GM19351 (cell line): ENCODE data around the gene GPAT3.
"Not testable (repeated sequence)": the region's sequence is repeated elsewhere in the genome, so short reads cannot be mapped to it uniquely, and the experiment has no call there.

Experiments used
- ATAC-seq: cut with Tn5 transposase; IDR thresholded peaks from one replicate; pipeline ENCODE4 v1.9.1; 2021; ENCODE audit warnings: mild to moderate bottlenecking, moderate library complexity; ENCODE audit not compliant: unreplicated experiment

Gene GPAT3

GRCh38 chr4:83535520-83536361, at the start of gene GPAT3:
Gene GPAT3, plus strand, starts transcription at chr4:83536108. Its CDS starts 515 bp downstream, at chr4:83536623.
- ATAC-seq, result peak; percentile 64

- ATAC-seq, result no peak
Measured at GRCh38 chr4:83486457-83487129, 49.3 kb upstream of the GPAT3 start.

DNA sequence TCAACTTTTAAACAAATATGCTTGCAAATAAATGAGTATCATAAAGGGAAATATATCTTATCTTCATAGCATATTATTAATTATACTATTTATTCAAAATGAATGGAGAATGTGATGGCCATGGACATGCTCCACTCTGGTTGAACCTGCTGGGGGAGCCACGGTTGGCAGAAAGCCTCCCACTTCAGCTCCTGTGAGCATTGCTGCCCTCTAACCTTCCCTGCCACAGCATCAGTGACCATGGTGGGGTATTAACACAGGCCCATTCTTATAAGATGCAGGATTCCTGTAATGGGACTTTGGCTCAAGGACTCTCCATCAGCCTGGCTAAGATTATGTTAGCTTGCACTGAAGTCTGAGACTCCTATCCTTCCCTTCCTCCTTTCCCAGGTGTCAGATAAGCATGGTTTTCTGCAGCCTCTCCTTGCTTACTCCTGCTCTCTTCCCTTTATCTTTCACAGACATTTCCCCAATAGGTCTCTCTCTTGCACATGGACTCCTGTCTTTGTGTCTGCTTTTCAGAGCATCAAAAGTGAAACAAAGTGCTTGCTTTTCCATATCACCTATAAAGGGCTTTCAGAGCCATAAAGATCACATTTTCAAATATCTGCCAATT, 46.1 kb upstream of the GPAT3 start:
- no peak for ATAC-seq

GRCh38 chr4:83490876-83491450, 44.9 kb upstream of the GPAT3 start:
- ATAC-seq, result peak; percentile 92

DNA sequence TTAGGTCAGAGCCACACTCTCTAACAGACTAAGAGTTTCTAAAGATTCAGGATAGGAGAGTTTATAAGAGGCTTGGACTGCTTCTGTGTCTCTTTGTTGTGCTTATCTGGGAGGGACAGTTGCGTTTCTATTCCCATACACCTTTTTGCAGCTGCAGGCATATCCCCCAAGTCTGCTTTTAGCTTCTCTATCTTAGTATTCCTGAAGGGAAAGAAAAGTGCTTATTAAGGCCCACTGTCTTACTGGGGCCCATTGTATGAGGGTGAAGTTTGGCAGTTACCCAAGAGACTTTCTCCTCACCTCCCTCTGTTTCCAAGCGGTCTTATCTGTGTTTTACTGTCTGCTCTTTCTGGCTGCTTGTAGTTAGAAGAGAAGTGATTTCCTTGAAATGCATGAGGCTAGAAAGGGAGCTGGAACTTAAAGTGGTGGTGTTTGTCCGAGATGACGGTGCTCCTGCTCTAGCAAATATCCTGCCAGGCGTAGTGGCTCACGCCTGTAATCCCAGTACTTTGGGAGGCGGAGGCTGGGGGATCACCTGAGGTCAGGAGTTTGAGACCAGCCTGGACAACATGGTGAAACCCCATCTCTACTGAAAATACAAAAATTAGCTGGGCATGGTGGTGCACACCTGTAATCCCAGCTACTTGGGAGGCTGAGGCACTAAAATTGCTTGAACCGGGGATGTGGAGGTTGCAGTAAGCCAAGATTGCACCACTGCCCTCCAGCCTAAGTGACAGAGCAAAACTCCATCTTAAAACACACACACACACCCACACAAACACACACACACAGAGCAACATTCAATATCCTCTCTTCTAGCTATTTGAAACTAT, 39.6 kb upstream of the GPAT3 start:
- not testable (repeated sequence) for ATAC-seq

GRCh38 chr4:83498187-83498586, 37.7 kb upstream of the GPAT3 start:
- ATAC-seq, result no peak

GRCh38 chr4:83501671-83502070, 34.2 kb upstream of the GPAT3 start:
- not testable (repeated sequence) for ATAC-seq

GRCh38 chr4:83503974-83504373, 31.9 kb upstream of the GPAT3 start:
- no peak for ATAC-seq

- ATAC-seq, result no peak
Measured at GRCh38 chr4:83504503-83504902, 31.4 kb upstream of the GPAT3 start.

GRCh38 chr4:83504996-83505395, 30.9 kb upstream of the GPAT3 start:
- ATAC-seq, result no peak

DNA sequence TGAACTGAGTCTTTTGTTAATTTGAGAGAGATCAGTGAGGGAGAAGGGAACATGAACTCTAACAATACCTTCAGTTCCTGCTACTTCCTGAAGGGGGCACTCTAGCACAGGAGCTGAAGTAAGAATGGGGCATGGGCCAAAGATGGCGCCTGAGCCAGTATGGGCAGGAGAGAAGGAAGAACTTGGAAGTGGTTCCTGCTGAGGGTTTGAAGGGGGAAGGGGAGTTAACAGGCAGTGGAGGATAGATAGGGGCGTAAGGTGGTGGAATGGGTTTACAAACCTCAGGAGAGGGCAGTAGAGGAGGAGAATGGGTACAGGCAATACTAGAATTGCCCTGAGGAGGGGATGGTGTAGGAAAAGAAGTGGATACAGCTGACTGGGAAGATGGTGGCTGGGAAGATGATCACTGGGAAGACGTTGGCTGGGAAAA, 26.7 kb upstream of the GPAT3 start:
- peak; percentile 75 for ATAC-seq

- ATAC-seq, result no peak
Measured at GRCh38 chr4:83510442-83510841, 25.5 kb upstream of the GPAT3 start.

DNA sequence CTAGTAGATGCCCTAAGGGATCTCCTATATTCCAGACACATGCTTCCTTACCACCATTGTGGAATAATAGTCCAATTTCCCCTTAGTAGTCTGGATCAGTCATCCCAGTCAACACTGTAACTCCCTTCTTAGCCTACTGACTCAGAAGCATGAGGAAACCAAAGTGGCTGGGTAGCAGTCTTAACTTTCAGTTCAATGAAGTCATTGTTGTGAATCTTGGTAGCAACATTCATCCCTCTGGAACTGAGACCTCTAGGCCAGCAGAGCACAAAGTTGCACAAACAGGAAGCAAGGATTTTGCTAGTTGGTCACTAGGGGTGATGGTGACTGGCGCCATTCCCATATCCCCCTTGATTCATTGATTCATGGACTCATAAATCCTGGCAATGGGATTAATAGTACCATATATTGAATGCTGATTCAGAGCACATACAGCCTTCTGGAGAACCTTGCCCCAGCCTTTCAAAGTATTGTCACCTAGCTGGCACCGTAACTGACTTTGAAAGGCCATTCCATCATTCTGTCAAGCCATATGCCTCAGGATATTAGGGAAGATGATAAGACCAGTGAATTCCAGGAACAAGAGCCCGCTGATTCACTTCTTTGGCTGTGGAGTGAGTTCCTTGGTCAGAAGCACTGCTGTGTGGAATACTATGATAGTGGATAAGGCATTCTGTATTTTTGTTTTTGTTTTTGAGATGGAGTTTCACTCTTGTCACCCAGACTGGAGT, 19.7 kb upstream of the GPAT3 start:
- ATAC-seq, result no peak

- ATAC-seq, result no peak
Measured at GRCh38 chr4:83522239-83522638, 13.7 kb upstream of the GPAT3 start.

DNA sequence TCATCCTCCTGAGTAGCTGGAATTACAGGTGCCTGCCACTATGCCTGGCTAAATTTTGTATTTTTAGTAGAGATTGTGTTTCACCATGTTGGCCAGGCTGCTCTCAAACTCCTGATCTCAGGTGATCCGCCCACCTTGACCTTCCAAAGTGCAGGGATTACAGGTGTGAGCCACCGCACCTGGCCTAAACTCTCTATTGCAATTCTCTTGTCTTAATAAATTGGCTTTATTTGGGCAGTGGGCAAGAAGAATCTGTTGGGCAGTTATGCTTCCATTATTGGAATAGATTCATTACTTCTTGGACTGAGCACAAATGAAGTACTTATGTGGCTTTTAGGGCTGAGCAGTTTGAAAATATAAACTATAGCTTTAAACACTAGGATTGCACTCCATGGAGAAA, 8.2 kb upstream of the GPAT3 start:
- no peak for ATAC-seq

DNA sequence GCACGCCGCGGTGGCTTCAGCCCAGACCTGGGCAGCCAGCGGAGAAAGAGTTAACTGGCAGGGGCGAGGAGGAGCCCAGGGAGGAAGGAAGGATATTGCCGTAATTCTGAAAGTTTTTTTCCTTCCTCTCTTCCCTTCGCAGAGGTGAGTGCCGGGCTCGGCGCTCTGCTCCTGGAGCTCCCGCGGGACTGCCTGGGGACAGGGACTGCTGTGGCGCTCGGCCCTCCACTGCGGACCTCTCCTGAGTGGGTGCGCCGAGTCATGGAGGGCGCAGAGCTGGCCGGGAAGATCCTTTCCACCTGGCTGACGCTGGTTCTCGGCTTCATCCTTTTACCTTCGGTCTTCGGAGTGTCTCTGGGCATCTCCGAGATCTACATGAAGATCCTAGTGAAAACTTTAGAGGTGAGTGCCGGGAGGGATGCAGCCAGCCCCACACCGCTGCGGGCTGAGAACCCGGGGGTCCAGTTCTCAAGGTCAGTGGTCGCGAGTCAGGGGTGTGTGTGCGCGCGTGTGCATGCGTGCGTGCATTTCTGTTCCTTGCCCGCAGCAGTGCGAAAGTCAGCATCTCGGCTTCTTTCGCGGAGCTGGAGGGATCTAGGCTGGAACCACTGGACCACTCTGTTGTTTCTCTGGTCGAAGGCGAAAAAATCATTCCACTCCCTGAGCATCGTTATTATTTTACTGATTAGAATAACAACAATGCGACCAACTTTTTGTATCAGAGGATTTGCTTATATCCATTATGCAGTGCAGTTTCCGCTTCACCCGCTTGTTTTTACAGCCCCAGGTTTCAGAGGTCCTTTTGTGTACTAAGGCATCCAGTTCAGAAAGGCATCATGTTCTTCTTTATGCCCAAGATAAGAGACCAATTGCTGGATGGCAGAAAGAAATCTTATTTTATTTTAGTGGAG, 709 bp downstream of the GPAT3 start:
- ATAC-seq, result peak; percentile 7

- ATAC-seq, result no peak
Measured at GRCh38 chr4:83542225-83542624, 6.3 kb downstream of the GPAT3 start.

DNA sequence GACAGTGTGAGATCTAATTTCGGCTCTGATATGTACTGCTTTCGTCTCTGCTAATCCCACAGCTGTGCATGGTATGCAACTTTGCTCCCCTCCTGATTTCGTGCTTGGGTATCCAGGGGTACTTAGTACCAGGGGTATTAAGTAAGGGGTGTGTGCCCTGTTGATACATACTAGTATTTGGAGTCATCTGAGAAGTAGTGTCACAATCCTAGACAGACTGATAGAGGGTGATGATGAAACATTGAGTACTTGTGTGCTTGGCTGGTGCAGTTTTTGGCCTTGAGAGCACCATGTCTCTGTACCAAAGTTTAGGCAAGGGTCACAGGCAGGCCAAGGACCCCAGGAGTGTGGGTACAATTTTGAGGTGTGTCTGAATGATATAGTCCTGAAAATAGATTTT, 10.9 kb downstream of the GPAT3 start:
- ATAC-seq, result no peak
